Measurements from ENCODE around the gene HESX1. TPM values are rescaled to one million over a fixed set of nuclear protein-coding genes. Genes with fewer than 3 reads are reported as not detected.

The HESX1 gene
- total and polyA plus RNA-seq, 2 of the 8 experiments (the other 6 are each of a cell fraction or from before 2014, with no cell fraction given) = 7.1 to 12.0 TPM

- no peaks in the 10 kb centered on the region for H3K79me1 ChIP-seq (ENCODE audit: low read depth, low read length)
- 89% methylated on average over 4 of the region's 4 CpGs; no CpG with 5 or more reads in 1 of the 2 experiments for WGBS, 2 experiments (ENCODE audit: extremely low coverage in 1 of 2, insufficient coverage in 1 of 2, insufficient read length in 1 of 2, insufficient replicate concordance in 2 of 2, low coverage in 1 of 2, low lambda C conversion rate in 2 of 2, missing lambda C conversion rate in 1 of 2)
- H3K36me3 ChIP-seq (ENCODE audit: control insufficient read depth in 2 of 4, insufficient read depth in 4 of 4, low read length in 3 of 4) = no peaks in the 10 kb centered on the region
- no peak overlapping the region for H3K4me3 ChIP-seq (ENCODE audit: extremely low read depth in 1 of 4, insufficient read depth in 2 of 4, low read depth in 3 of 4, low read length in 4 of 4)
- H3K18ac ChIP-seq (ENCODE audit: extremely low read depth, low read length) = no peak overlapping the region
- CTCF ChIA-PET (ENCODE audit: partially characterized antibody) = interaction anchor here (1.3 to 5.2 kb wide), 4 partner anchors 45 to 125 kb away, joined by 3 to 61 read pairs (median 6); no protein-coding TSS in a partner anchor
- POLR2A ChIA-PET (ENCODE audit: partially characterized antibody) = interaction anchor here (0.6 kb wide), 1 partner anchor 947 kb away, joined by 3 read pairs; no protein-coding TSS in a partner anchor
- H3K14ac ChIP-seq (ENCODE audit: insufficient read length) = no peak overlapping the region
- H3K9ac ChIP-seq (replicated peaks in 1 of 4; ENCODE audit: extremely low read depth in 1 of 4, low read depth in 3 of 4, low read length in 3 of 4) = no peak overlapping the region
- H2BK120ac ChIP-seq (replicated peaks; ENCODE audit: low read depth, low read length) = no peak overlapping the region
- H2AK5ac ChIP-seq (ENCODE audit: low read depth, low read length) = no peak overlapping the region
- no peak overlapping the region for H3K4me2 ChIP-seq (ENCODE audit: insufficient read depth in 1 of 2, low read depth in 2 of 2, low read length in 2 of 2)
- no peak overlapping the region for H2BK20ac ChIP-seq (ENCODE audit: low read length)
- no peak overlapping the region for H3K56ac ChIP-seq (replicated peaks; ENCODE audit: insufficient read length, low read depth, low read length)
- peaks cover 5% of the 10 kb centered on the region; the same call in 1 of the 2 replicates for H3K23me2 ChIP-seq (ENCODE audit: low read depth, low read length)
- H3K79me2 ChIP-seq (ENCODE audit: control insufficient read depth in 1 of 2, insufficient read depth in 2 of 2, low read length in 2 of 2) = peaks cover 0 to 12% of the 10 kb centered on the region in 2 experiments; a peak in 1 of 4 replicates
- peaks cover 2 to 3% of the 10 kb centered on the region in 2 experiments for H4K20me1 ChIP-seq (replicated peaks in 1 of 2; ENCODE audit: control insufficient read depth in 1 of 2, insufficient read depth in 2 of 2, low read length in 2 of 2)
- H2BK12ac ChIP-seq (ENCODE audit: low read depth, low read length) = no peak overlapping the region
- H2BK15ac ChIP-seq (ENCODE audit: low read length) = no peak overlapping the region
- H3K27ac ChIP-seq (ENCODE audit: low read depth, low read length) = no peak overlapping the region
- no peak overlapping the region for H3K4ac ChIP-seq (replicated peaks; ENCODE audit: insufficient read length, low read depth, low read length)
- H2AFZ ChIP-seq (ENCODE audit: low read length) = no peak overlapping the region
- peaks cover 0 to 3% (median 1%) of the 10 kb centered on the region in 4 experiments; a peak in 2 of 7 replicates for H3K4me1 ChIP-seq (replicated peaks in 1 of 4; ENCODE audit: control insufficient read depth in 3 of 4, insufficient read depth in 4 of 4, low read length in 3 of 4)
- H4K8ac ChIP-seq (ENCODE audit: extremely low read depth, insufficient read depth, low read length) = no peak overlapping the region
- H3K9me3 ChIP-seq (ENCODE audit: insufficient read depth in 2 of 2, low read depth in 1 of 2, low read length in 1 of 2) = no peaks in the 10 kb centered on the region
- DNase-seq (ENCODE audit: low read depth in 1 of 2, low spot score in 2 of 2) (no peak), FAIRE-seq (no peak)
- H3K23ac ChIP-seq (ENCODE audit: insufficient read length) = no peak overlapping the region
- no peak overlapping the region for H2BK5ac ChIP-seq (ENCODE audit: low read depth, low read length)
- H4K5ac ChIP-seq (ENCODE audit: insufficient read length, low read depth, low read length) = no peak overlapping the region
- no peak overlapping the region for H4K91ac ChIP-seq (replicated peaks; ENCODE audit: insufficient read length, low read length)
- peaks cover 0 to 2% (median 0%) of the 10 kb centered on the region in 4 experiments; a peak in 1 of 7 replicates for H3K27me3 ChIP-seq (replicated peaks in 1 of 4; ENCODE audit: control insufficient read depth in 3 of 4, extremely low read depth in 1 of 4, insufficient read depth in 3 of 4, low read length in 3 of 4)
- no peak for TF ChIP-seq POU5F1 (IDR thresholded peaks at IDR 0.05; ENCODE audit: low read depth, low read length)
- no peak for TF ChIP-seq TEAD4 (IDR thresholded peaks at IDR 0.05; ENCODE audit: low read depth, low read length)
- no peak for TF ChIP-seq GABPA (IDR thresholded peaks at IDR 0.05; ENCODE audit: borderline replicate concordance, insufficient read depth, low read length)
- TF ChIP-seq SUZ12 (IDR thresholded peaks at IDR 0.05; ENCODE audit: low read length) = no peak
- TF ChIP-seq KDM4A (IDR thresholded peaks at IDR 0.05; ENCODE audit: low read depth, low read length, severe bottlenecking) = no peak
These were observed 25.1 kb upstream of the HESX1 start for GRCh38 chr3:57224856-57225255.

All from H1 (cell line).